Muscle layer of duodenum (tissue), 2 donors: ENCODE measurements around the gene SPATS1.
"Not testable (repeated sequence)": the region's sequence is repeated elsewhere in the genome, so short reads cannot be mapped to it uniquely, and the experiment has no call there.

Experiments used
- H3K27ac ChIP-seq: one replicate; pipeline ENCODE4 v1.7.0; 2013; ENCODE audit warnings: mild to moderate bottlenecking, low read length
- H3K27me3 ChIP-seq: one replicate; pipeline ENCODE4 v1.7.0; 2013; ENCODE audit warnings: low read depth, mild to moderate bottlenecking, control low read depth, low read length
- H3K36me3 ChIP-seq, 2 donors: one replicate each; pipeline ENCODE4 v1.7.0; 2013; ENCODE audit warnings: low read length in 2 of 2, control low read depth in 1 of 2, mild to moderate bottlenecking in 1 of 2; ENCODE audit not compliant: insufficient read depth in 2 of 2, control insufficient read depth in 1 of 2
- H3K4me1 ChIP-seq, 2 donors: one replicate each; pipeline ENCODE4 v1.7.0; 2013; ENCODE audit warnings: low read length in 2 of 2, mild to moderate bottlenecking in 2 of 2, control low read depth in 1 of 2, moderate library complexity in 1 of 2; ENCODE audit not compliant: insufficient read depth in 2 of 2, control insufficient read depth in 1 of 2
- H3K4me3 ChIP-seq, 2 donors: one replicate each; pipeline ENCODE4 v1.7.0; 2013; ENCODE audit warnings: low read length in 2 of 2, low read depth in 1 of 2, mild to moderate bottlenecking in 1 of 2
- H3K9me3 ChIP-seq, 2 donors: one replicate each; pipeline ENCODE4 v1.7.0; 2013; ENCODE audit warnings: low read length in 2 of 2, control low read depth in 1 of 2, mild to moderate bottlenecking in 1 of 2; ENCODE audit not compliant: control insufficient read depth in 1 of 2
- donor health status: healthy.

Gene SPATS1

DNA sequence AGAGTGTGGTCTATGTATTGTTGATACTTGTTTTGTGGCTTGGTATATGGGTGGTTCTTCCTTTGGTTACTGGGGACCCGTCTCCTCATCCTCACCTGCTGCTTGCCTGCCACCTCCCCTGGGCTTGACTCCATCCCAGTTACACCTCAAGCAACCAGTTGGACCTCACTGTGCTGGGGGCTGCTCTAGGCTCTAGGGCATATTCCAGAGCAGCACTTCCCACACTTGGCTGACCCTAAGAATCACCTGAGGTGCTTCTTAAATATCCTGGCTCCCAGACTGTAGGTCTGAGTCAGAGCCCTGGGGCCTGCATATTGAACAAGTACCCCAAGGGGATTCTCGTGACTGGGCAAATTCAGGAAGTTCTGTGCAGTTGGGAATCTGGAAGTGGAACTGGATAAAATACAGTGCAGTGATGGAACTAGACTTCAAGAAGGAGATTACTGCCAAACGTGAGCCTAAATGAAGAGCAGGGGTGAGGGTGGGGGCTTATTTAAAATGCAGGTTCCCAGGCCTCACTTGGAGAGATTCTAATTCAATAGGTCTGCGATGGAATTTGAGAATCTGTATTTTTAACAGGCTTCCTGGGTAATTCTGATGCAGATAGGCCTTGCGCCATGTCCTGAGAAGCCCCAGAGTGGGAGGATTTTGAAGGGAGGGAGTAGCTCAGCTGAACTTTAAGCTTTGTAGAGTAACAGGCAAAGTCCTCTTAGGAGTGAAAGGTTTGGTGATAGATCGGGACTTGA is 7.6 kb downstream of the SPATS1 start:
- Histone ChIP-seq H3K4me1 (no peaks in the 10 kb centered on the region), H3K27me3 (peaks cover 5% of the 10 kb centered on the region), H3K4me3 (no peak overlapping the region), H3K27ac (no peak overlapping the region), H3K36me3 (no peaks in the 10 kb centered on the region), H3K9me3 (no peaks in the 10 kb centered on the region)

DNA sequence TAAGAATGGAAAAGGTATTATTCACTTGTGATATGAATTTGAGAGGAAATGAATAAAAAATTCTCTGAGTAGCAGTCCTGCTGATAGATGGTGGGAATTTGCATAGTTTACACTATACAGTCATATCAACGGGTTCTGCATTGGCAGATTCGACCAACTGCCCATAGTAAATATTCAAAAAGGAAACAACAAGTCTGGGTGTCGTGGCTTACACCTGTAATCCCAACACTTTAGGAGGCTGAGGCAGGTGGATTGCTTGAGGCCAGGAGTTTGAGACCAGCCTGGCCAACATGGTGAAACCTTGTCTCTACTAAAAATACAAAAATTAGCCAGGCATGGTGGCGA is 8.2 kb downstream of the SPATS1 start:
- not testable (repeated sequence) for H3K4me1 ChIP-seq, H3K36me3 ChIP-seq, H3K9me3 ChIP-seq, H3K27me3 ChIP-seq, H3K4me3 ChIP-seq, H3K27ac ChIP-seq

DNA sequence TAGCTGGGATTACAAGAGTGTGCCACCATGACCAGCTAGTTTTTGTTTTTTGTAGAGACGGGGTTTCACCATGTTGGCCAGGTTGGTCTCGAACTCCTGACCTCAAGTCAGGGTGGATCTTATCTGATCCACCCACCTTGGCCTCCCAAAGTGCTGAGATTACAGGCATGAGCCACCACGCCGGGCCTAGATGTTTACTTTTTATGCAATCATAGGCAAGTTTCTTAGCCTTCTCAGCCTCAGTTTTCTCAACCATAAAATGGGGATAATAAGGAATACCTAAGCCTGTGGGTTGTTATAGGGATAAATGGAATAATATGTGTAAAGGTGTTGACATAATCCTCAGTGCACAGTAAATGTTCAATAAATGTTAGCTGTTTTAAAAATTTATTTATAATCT is 9.8 kb downstream of the SPATS1 start:
- no peaks in the 10 kb centered on the region for H3K36me3 ChIP-seq
- no peak overlapping the region for H3K27ac ChIP-seq
- H3K9me3 ChIP-seq = peaks cover 0 to 3% of the 10 kb centered on the region in 2 donors
- H3K4me1 ChIP-seq = no peaks in the 10 kb centered on the region
- no peak overlapping the region for H3K4me3 ChIP-seq
- no peaks in the 10 kb centered on the region for H3K27me3 ChIP-seq

DNA sequence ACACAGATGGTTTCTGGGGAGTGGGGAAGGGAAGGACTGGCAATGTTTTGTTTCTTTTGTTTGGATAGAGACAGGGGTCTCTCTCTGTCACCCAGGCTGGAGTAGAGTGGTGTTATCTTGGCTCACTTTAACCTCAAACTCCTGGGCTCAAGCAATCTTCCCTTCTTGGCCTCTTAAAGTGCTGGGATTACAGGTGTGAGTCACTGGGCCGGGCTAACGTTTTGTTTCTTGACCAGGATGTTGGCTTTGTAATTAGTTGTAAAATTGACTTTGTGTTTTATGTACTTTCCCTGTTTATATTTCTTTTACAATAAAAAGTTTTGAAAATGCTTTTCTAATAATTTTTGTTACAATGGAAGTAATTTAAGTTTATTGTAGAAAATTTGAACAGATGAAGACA is 10.9 kb downstream of the SPATS1 start:
- Histone ChIP-seq H3K27ac (no peak overlapping the region), H3K36me3 (no peaks in the 10 kb centered on the region)

DNA sequence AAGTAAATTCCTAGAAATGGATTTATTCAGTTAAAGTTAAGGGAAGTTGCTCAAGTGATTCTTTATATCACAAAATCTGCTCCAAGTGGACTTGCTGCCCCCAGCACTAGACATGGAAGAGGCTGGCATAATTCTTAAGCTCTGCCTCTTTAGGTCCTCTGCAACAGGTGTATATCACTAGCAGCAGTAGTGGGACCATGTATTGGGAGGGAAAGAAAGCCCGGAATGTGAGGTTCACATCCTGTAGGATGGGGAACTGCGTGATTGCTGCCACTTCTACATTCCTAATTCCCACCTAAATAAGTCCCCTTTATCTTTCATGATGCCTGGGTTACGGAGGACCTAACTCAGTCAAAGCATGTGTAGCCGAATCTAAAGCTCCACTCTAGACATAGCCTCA is 13.2 kb downstream of the SPATS1 start:
- Histone ChIP-seq H3K4me3 (no peak overlapping the region), H3K27ac (no peak overlapping the region), H3K9me3 (peaks cover 0 to 3% of the 10 kb centered on the region in 2 donors), H3K4me1 (no peaks in the 10 kb centered on the region), H3K36me3 (no peaks in the 10 kb centered on the region), H3K27me3 (no peaks in the 10 kb centered on the region)

More for the DNA sequence above, 10.9 kb downstream of the SPATS1 start:
- peaks cover 0 to 3% of the 10 kb centered on the region in 2 donors for H3K9me3 ChIP-seq
- H3K4me3 ChIP-seq = no peak overlapping the region
- H3K27me3 ChIP-seq = no peaks in the 10 kb centered on the region
- no peaks in the 10 kb centered on the region for H3K4me1 ChIP-seq

DNA sequence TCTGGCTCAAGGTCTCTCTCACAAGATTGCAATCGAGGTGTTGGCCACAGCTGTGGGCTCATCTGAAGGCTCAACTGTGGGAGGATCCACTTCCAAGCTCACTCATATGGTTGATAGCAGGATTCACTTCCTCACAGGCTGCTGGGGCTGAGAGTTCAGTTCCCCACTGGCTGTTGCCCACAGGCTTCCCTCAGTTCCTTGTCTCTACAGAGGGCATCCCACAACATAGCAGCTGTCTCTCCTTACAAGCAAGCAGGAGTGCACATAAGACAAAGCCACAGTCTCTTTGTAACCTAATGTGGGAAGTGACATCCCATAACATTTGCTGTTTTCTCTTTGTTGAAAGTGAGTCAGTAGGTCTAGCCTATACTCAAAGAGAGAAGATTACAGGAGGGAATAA is 14.0 kb downstream of the SPATS1 start:
- no peaks in the 10 kb centered on the region for H3K27me3 ChIP-seq
- no peak overlapping the region for H3K4me3 ChIP-seq
- H3K4me1 ChIP-seq = no peaks in the 10 kb centered on the region
- no peak overlapping the region for H3K27ac ChIP-seq
- H3K9me3 ChIP-seq = peaks cover 0 to 3% of the 10 kb centered on the region in 2 donors
- H3K36me3 ChIP-seq = no peaks in the 10 kb centered on the region

DNA sequence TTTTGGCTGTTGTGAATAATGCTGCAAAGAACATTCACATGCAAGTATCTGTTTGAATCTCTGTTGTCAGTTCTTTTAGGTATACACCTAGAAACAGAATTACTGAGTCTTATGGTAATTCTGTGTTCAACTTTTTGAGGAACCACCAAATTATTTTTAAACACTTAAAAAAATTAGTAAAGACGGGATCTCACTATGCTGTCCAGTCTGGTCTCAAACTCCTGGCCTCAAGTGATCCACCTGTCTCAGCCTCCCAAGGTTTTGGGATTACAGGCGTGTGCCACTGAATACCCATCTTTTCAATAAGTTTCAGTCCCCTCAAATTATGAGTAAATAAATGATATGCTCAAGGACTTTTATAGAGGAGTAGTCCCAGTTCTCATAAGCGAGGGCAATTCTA is 17.5 kb downstream of the SPATS1 start:
- no peak overlapping the region for H3K4me3 ChIP-seq
- H3K27me3 ChIP-seq = no peaks in the 10 kb centered on the region
- no peaks in the 10 kb centered on the region for H3K4me1 ChIP-seq
- H3K27ac ChIP-seq = no peak overlapping the region
- peaks cover 0 to 3% of the 10 kb centered on the region in 2 donors for H3K9me3 ChIP-seq
- H3K36me3 ChIP-seq = no peaks in the 10 kb centered on the region

DNA sequence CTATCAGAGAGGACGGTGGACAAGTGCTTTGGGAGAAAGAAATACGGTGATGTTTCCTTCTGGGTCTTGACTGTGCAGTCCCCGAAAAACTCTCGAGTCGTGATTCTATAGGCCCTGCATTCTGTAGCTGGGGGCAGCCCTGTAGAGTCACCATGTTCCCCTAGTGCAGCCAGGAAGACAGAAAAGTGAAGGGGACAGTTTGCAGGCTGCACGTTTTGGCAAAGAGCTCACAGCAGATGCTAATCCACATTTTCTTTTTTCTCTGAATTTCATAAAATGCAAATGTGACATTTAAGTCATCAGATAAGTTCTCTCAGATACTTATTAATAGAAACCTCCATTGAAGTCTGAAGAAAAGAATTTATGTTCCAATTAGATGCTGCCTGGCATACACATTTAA is 19.5 kb downstream of the SPATS1 start:
- Histone ChIP-seq H3K4me3 (no peak overlapping the region), H3K27ac (no peak overlapping the region), H3K36me3 (no peaks in the 10 kb centered on the region), H3K27me3 (no peaks in the 10 kb centered on the region), H3K4me1 (no peaks in the 10 kb centered on the region), H3K9me3 (no peaks in the 10 kb centered on the region)

DNA sequence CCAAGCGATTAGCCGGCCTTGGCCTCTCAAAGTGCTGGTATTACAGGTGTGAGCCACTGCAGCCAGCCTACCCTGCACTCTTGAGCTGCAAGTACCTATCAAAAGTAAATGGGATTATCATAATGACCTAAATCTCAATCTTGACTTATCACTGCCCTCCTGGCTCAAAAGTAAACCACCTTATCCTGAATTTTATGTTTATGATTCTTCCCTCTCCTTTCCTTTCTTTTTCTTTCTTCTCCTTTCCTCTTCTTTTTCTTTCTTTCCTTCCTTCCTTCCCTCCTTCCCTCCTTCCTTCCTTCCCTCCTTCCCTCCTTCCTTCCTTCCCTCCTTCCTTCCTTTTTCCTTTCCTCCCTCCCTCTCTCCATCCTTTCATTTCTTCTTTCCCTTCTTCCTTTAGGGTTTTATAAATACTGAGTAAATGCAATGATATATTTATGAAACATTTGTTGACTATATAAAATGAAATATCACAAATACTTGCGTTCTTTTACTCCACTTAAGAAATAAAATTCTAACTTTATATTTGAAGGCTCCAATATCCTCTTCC is 21.0 kb downstream of the SPATS1 start:
- no peaks in the 10 kb centered on the region for H3K9me3 ChIP-seq
- H3K4me1 ChIP-seq = no peaks in the 10 kb centered on the region
- no peak overlapping the region for H3K4me3 ChIP-seq
- H3K27ac ChIP-seq = no peak overlapping the region
- no peaks in the 10 kb centered on the region for H3K27me3 ChIP-seq
- H3K36me3 ChIP-seq = no peaks in the 10 kb centered on the region

DNA sequence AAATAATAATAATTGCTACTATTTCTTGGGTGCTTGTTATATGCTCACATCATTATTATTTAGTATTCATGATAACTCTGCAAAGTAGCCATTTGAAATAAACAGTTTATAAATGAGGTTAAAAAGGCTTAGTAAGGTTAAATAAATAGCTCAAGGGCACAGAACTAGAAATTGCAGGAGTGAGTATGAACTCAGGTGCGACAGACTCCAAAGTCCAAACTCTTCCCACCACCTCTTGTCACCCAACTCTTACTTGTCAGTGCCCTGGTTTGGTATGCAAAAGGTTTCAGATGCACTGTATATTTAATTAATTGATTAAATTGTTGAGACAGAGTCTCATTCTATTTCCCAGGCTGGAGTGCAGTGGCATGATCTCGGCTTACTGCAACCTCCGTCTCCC is 24.3 kb downstream of the SPATS1 start:
- Histone ChIP-seq H3K9me3 (no peaks in the 10 kb centered on the region), H3K27me3 (no peaks in the 10 kb centered on the region)

DNA sequence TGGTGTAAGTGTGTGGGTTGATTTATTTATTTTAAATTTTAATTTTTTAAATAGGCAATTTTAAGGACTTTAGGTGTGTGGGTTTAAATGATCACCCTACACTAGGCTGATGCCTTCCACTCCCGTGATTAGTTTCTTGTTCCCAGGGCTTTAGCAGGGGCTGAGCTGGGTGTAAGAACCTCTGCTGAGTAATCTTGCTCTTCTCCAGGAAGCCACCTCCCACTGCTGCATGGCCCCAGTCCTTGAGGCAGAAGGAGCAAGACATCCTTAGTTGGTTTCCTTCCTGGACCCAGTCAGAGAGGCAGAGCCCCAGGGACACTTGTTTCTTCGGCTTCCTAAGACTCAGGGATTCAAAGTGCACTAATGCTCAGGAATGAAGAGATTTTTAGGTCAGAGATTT is 25.2 kb downstream of the SPATS1 start:
- Histone ChIP-seq H3K36me3 (no peaks in the 10 kb centered on the region), H3K27ac (no peak overlapping the region), H3K4me1 (no peaks in the 10 kb centered on the region), H3K4me3 (no peak overlapping the region), H3K27me3 (no peaks in the 10 kb centered on the region), H3K9me3 (no peaks in the 10 kb centered on the region)

More for the DNA sequence above, 24.3 kb downstream of the SPATS1 start:
- Histone ChIP-seq H3K27ac (no peak overlapping the region), H3K36me3 (no peaks in the 10 kb centered on the region), H3K4me3 (no peak overlapping the region), H3K4me1 (no peaks in the 10 kb centered on the region)

DNA sequence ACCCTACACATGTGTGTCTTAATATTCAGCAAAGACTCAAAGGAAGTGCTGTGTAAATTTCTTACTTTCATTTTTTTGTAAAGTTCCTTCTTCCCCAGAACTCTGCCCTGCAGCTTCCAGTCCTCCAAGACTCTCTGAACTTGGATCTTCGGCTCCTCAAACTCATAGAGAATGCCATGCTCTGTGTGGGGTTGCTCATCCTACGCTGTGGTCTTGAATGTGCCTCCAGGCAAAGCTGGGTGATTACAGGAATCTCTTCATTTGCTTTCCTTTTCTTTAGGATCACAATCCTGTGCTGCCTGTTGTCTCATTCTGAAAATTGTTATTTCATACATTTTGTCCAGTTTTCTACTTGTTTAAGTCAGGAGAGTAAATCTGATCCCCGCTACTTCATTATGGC is 30.6 kb downstream of the SPATS1 start:
- Histone ChIP-seq H3K9me3 (no peaks in the 10 kb centered on the region), H3K27me3 (no peaks in the 10 kb centered on the region), H3K27ac (no peak overlapping the region), H3K4me3 (no peak overlapping the region), H3K36me3 (no peaks in the 10 kb centered on the region), H3K4me1 (no peaks in the 10 kb centered on the region)
